ENCODE measurements around the gene FASTK.

- TF ChIP-seq CTCF (IDR thresholded peaks at IDR 0.05), result no peak
- TF ChIP-seq POLR2AphosphoS5 (IDR thresholded peaks at IDR 0.05), result peak; percentile 70
- no peak for TF ChIP-seq EP300 (IDR thresholded peaks at IDR 0.05)
- TF ChIP-seq POLR2A (IDR thresholded peaks at IDR 0.05), result peak; percentile 42 to 43
Measured at GRCh38 chr7:151057989-151058780, 22.4 kb downstream of the FASTK start.
